HepG2 (cell line): Measurements from ENCODE around the gene ARL3. TPM values are rescaled to one million over a fixed set of nuclear protein-coding genes. Genes with fewer than 3 reads are reported as not detected.

Experiments
- ATAC-seq: fragments of 200-7000 bp; cut with Tn5 transposase; 3 replicates; pipeline ENCODE4 v1.9.1; 2020; ENCODE audit warnings: mild to moderate bottlenecking, moderate library complexity
- BruUV-seq: library from RNA; stranded (reverse); fragments of 400-500 nt; replicated peaks from 2 replicates; lab custom pipeline; 2021; lab: Mats Ljungman, UMichigan
- CTCF ChIA-PET: fragments of 300-600 bp; formaldehyde crosslinking; extraction: SDS; loops from one replicate; lab custom pipeline; 2021; ENCODE audit warnings: low total read pairs, inconsistent platforms, low intra/inter-chr PET ratio; lab: Yijun Ruan, JAX
- POLR2A ChIA-PET: fragments of 350-600 bp; sonication (Branson Sonifier 250); formaldehyde crosslinking; loops from one replicate; lab custom pipeline; 2020; ENCODE audit warnings: antibody characterized with exemption, inconsistent platforms; lab: Yijun Ruan, JAX
- DNase-seq: peaks from one replicate; pipeline ENCODE4 v3.0.0-alpha.2; 2015; ENCODE audit warnings: low spot score
- FAIRE-seq: peaks from 3 replicates; lab custom pipeline; 2011; peaks lifted over from hg19 to GRCh38; lab: Jason Lieb, UNC
- H2AFZ ChIP-seq: one replicate; pipeline ENCODE4 v1.6.1; 2011; ENCODE audit warnings: low read length, inconsistent platforms
- H3K27ac ChIP-seq: fragments of 300-600 bp; 3 replicates; pipeline ENCODE4 v1.8.0; 2011; ENCODE audit warnings: mixed run types, mild to moderate bottlenecking, mixed read lengths, low read length, inconsistent platforms; ENCODE audit not compliant: insufficient read depth; ENCODE audit errors: extremely low read length
- H3K27me3 ChIP-seq, 2 experiments: fragments of 200-600 bp in 1 of 2; 2 replicates in 1 of 2; 3 replicates in 1 of 2; pipeline versions ENCODE4 v1.6.0 to v1.8.0; 2011; ENCODE audit warnings: low read length in 2 of 2, mild to moderate bottlenecking in 2 of 2, moderate library complexity in 2 of 2, inconsistent platforms in 1 of 2; ENCODE audit not compliant: insufficient read depth in 2 of 2, control insufficient read depth in 1 of 2
- H3K36me3 ChIP-seq, 2 experiments: fragments of 200-600 bp in 1 of 2; replicated peaks in 1 of 2; 2 replicates in 1 of 2; 3 replicates in 1 of 2; pipeline versions ENCODE4 v1.5.1 to v1.8.0; 2011; ENCODE audit warnings: low read length in 2 of 2, inconsistent platforms in 1 of 2; ENCODE audit not compliant: insufficient read depth in 2 of 2, control insufficient read depth in 1 of 2
- H3K4me1 ChIP-seq: 2 replicates; pipeline ENCODE4 v1.5.1; 2012; ENCODE audit warnings: low read length, inconsistent platforms; ENCODE audit not compliant: insufficient read depth
- H3K4me2 ChIP-seq: 2 replicates; pipeline ENCODE4 v1.6.0; 2011; ENCODE audit warnings: low read depth, low read length, inconsistent platforms
- H3K4me3 ChIP-seq, 3 experiments: fragments of 200-600 bp in 1 of 3; sonication (generic), shearing (Covaris generic) in 1 of 3; replicated peaks in 1 of 3; 2 replicates each; pipeline ENCODE4 v1.5.1; 2011 to 2016; ENCODE audit warnings: low read length in 3 of 3, inconsistent platforms in 2 of 3, low read depth in 2 of 3, mild to moderate bottlenecking in 2 of 3, control low read depth in 1 of 3, mixed read lengths in 1 of 3; ENCODE audit not compliant: insufficient read depth in 1 of 3
- H3K79me2 ChIP-seq: one replicate; pipeline ENCODE4 v1.6.1; 2011; ENCODE audit warnings: low read length, inconsistent platforms; ENCODE audit not compliant: insufficient read depth
- H3K9ac ChIP-seq: 2 replicates; pipeline ENCODE4 v1.6.0; 2011; ENCODE audit warnings: mild to moderate bottlenecking, low read depth, low read length, inconsistent platforms; ENCODE audit not compliant: insufficient read depth
- H3K9me3 ChIP-seq: 2 replicates; pipeline ENCODE4 v1.5.1; 2012; ENCODE audit warnings: mild to moderate bottlenecking, low read length
- H4K20me1 ChIP-seq: 2 replicates; pipeline ENCODE4 v1.6.0; 2011; ENCODE audit warnings: inconsistent platforms, mild to moderate bottlenecking, low read length, moderate library complexity; ENCODE audit not compliant: insufficient read depth
- DR1 ChIP-seq: sonication (generic); formaldehyde crosslinking; IDR thresholded peaks from 2 replicates; pipeline ENCODE4 v1.8.0; 2021; ENCODE audit warnings: mild to moderate bottlenecking, missing genetic modification reagents, inconsistent platforms
- ELF3 ChIP-seq: IDR thresholded peaks from 2 replicates; pipeline ENCODE4 v1.6.1; 2016; ENCODE audit warnings: missing genetic modification reagents, missing compliant biosample characterization
- HIVEP1 ChIP-seq: sonication (generic); formaldehyde crosslinking; IDR thresholded peaks from 2 replicates; pipeline ENCODE4 v1.4.0; 2020; ENCODE audit warnings: mild to moderate bottlenecking, missing genetic modification reagents
- POLR2AphosphoS2 ChIP-seq: IDR thresholded peaks from 2 replicates; pipeline ENCODE4 v1.6.1; 2011; ENCODE audit warnings: low read depth, low read length, improper control_type of control experiment
- RBFOX2 ChIP-seq: fragments of 200-400 bp; formaldehyde crosslinking; IDR thresholded peaks from 2 replicates; pipeline ENCODE4 v1.6.1; 2017; ENCODE audit warnings: low read depth, mild to moderate bottlenecking, low read length
- TFAP4 ChIP-seq: sonication (generic); IDR thresholded peaks from 2 replicates; pipeline ENCODE4 v1.6.1; 2016; ENCODE audit warnings: low read depth, borderline replicate concordance
- ZBED4 ChIP-seq: sonication (generic); formaldehyde crosslinking; IDR thresholded peaks from 2 replicates; pipeline ENCODE4 v1.4.0; 2020; ENCODE audit warnings: missing genetic modification reagents, borderline replicate concordance
- ZFP62 ChIP-seq: sonication (generic); formaldehyde crosslinking; IDR thresholded peaks from 2 replicates; pipeline ENCODE4 v1.4.0; 2020; ENCODE audit warnings: missing genetic modification reagents
- ZNF556 ChIP-seq: sonication (generic); formaldehyde crosslinking; IDR thresholded peaks from 2 replicates; pipeline ENCODE4 v1.4.0; 2020; ENCODE audit warnings: mild to moderate bottlenecking, missing genetic modification reagents, borderline replicate concordance
- ZNF770 ChIP-seq: sonication (generic); formaldehyde crosslinking; IDR thresholded peaks from 2 replicates; pipeline ENCODE4 v1.5.0; 2020; ENCODE audit warnings: mild to moderate bottlenecking, missing genetic modification reagents
- WGBS: methylation state at CpG from one replicate; pipeline ENCODE4 v1.1.6; 2017; ENCODE audit warnings: low lambda C conversion rate; 5-methylcytosine and 5-hydroxymethylcytosine counted together
- in situ Hi-C: cut with HindIII; loops from 2 replicates; pipeline ENCODE4 v1.10.0; 2017; ENCODE audit warnings: low pct_unique_long_range_greater_than_20kb; ENCODE audit not compliant: extremely low pct_ligation_motif_present
- intact Hi-C: fragments of 100-400 bp; cut with micrococcal nuclease; formaldehyde crosslinking; loops from one replicate; pipeline ENCODE4 v1.10.0; 2022; ENCODE audit not compliant: unreplicated experiment
- polyA plus RNA-seq, 8 experiments: library from polyadenylated mRNA; depleted of rRNA in 3 of 8; stranded (reverse) in 7 of 8; unstranded in 1 of 8; fragments of >200 nt; fragmentation: Illumina TruSeq in 4 of 8; extraction: Trizol in 4 of 8; gene quantifications; 2 replicates each; pipeline versions ENCODE4 v1.2.1 to v1.2.3, GENCODE V29; 2011 to 2016; ENCODE audit warnings: low read depth in 4 of 8, missing spikeins in 1 of 8, mixed read lengths in 1 of 8; ENCODE audit not compliant: insufficient read depth in 1 of 8
- total RNA-seq, 5 experiments: library from RNA; depleted of rRNA; stranded (reverse); fragments of >200 nt; fragmentation: Illumina TruSeq; extraction: Trizol; gene quantifications; 2 replicates each; pipeline ENCODE4 v1.2.3, GENCODE V29; 2016; ENCODE audit warnings: low read depth in 1 of 5

Gene ARL3
- total and polyA plus RNA-seq, 2 of the 13 experiments (the other 11 are each of a cell fraction or from before 2014, with no cell fraction given): 5.2 to 6.6 TPM

DNA sequence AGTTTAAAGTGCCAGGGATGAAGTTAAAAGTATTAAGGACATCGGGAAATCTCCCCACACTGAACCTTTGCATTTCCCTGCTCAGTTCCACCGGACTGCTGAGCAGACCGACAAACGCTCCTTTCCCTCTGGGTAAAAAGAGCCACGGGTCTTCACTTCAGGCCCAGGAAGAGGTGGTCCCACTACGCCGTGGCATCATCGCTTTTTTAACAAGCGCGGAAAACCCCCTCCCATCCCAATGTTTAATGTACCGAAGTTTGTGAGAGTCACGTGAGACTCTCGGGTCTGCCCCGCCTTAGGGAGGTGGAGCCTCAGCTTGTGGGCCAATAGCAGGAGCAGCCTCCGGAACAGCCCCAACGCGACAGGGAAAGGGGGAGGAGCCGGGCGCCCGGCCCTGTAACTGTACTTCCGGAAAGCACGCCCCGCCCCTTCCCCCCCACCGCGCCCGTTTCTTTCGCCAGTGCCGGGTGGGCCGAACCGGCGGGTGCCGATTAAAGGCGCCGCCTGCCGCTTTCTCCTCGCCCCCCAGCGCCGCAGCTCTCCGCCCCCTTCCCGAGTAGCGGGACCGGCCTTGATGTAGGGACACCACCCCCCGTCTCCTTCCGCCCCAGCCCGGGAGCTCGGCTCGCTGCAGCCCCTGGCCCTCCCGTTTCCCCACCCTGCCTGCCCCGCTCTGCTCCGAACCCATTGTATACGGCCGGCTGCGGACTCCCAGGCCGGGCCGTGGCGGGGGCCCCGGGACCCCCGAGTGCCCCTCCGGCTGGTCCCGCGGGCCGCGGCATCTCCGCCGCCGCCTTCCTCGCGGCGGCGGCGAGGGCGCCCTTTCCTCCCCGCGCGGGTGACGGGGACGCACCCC, 72.1 kb downstream of the ARL3 start:
- POLR2A ChIA-PET: interaction anchor here (0.5 to 4.7 kb wide), 21 partner anchors 8 to 397 kb away, joined by 3 to 121 read pairs (median 6); partner anchors contain the start of genes ACTR1A, ARL3, CUEDC2 and FBXL15
- FAIRE-seq: peak; percentile 94
- intact Hi-C loops: loop anchor here (1.0 to 2.0 kb wide), 3 partner anchors 13 to 73 kb away; partner anchors contain the start of genes ARL3 and SFXN2
- TF ChIP-seq ZNF556 (CRISPR knock-in tag) (peak; percentile 75; the same call in 1 of the 2 replicates), ZFP62 (CRISPR knock-in tag) (no peak), ZNF770 (CRISPR knock-in tag) (peak; percentile 32; the same call in 1 of the 2 replicates), ELF3 (CRISPR knock-in tag) (peak; percentile 57; the same call in 1 of the 2 replicates), RBFOX2 (peak; percentile 88), TFAP4 (peak; percentile 45; the same call in 1 of the 2 replicates), HIVEP1 (CRISPR knock-in tag) (peak; percentile 63; the same call in 1 of the 2 replicates), ZBED4 (CRISPR knock-in tag) (peak; percentile 96; the same call in 1 of the 2 replicates), DR1 (CRISPR knock-in tag) (peak; percentile 57; the same call in 1 of the 2 replicates), POLR2AphosphoS2 (no peak; the same call in 1 of the 2 replicates)

More for the DNA sequence above, 72.1 kb downstream of the ARL3 start:
- BruUV-seq: no TSS peak
- in situ Hi-C loops: no loop called here
- DNase-seq (peak; percentile 94), ATAC-seq (peak; percentile 70)
- 0% methylated on average over 10 of the region's 77 CpGs for WGBS
- no peaks in the 10 kb centered on the region for H3K9me3 ChIP-seq
- H3K4me1 ChIP-seq: peaks cover 16% of the 10 kb centered on the region
- peaks cover 16% of the 10 kb centered on the region for H4K20me1 ChIP-seq
- H2AFZ ChIP-seq: peak overlapping the region; percentile 23
- peak overlapping the region; percentile 93 for H3K4me2 ChIP-seq
- peaks cover 0 to 2% of the 10 kb centered on the region in 2 experiments; a peak in 2 of 5 replicates for H3K36me3 ChIP-seq
- peak overlapping the region; percentile 95 for H3K27ac ChIP-seq
- peaks cover 28% of the 10 kb centered on the region for H3K79me2 ChIP-seq
- CTCF ChIA-PET: no interaction called here
- H3K27me3 ChIP-seq: no peaks in the 10 kb centered on the region; a peak in 1 of 5 replicates
- H3K9ac ChIP-seq: peak overlapping the region; percentile 90
- peak overlapping the region; percentile 69 to 85 (median 82) for H3K4me3 ChIP-seq
